GM11168 (cell line): ENCODE results near the gene FABP2.
"Not testable (repeated sequence)": the region's sequence is repeated elsewhere in the genome, so short reads cannot be mapped to it uniquely, and the experiment has no call there.

Experiments used
- in situ Hi-C: fragments of 300-500 bp; cut with MboI; formaldehyde crosslinking; loops from one replicate; pipeline ENCODE4 v1.12.0; 2022; ENCODE audit warnings: low sequenced_read_pairs; ENCODE audit not compliant: unreplicated experiment

The FABP2 gene

DNA sequence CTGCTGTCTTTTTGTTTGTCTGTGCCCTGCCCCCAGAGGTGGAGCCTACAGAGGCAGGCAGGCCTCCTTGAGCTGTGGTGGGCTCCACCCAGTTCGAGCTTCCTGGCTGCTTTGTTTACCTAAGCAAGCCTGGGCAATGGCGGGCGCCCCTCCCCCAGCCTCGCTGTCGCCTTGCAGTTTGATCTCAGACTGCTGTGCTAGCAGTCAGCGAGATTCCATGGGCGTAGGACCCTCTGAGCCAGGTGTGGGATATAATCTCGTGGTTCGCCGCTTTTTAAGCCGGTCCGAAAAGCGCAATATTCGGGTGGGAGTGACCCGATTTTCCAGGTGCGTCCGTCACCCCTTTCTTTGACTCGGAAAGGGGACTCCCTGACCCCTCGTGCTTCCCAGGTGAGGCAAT lies 42.4 kb downstream of the FABP2 start:
- in situ Hi-C loops = not testable (repeated sequence)

DNA sequence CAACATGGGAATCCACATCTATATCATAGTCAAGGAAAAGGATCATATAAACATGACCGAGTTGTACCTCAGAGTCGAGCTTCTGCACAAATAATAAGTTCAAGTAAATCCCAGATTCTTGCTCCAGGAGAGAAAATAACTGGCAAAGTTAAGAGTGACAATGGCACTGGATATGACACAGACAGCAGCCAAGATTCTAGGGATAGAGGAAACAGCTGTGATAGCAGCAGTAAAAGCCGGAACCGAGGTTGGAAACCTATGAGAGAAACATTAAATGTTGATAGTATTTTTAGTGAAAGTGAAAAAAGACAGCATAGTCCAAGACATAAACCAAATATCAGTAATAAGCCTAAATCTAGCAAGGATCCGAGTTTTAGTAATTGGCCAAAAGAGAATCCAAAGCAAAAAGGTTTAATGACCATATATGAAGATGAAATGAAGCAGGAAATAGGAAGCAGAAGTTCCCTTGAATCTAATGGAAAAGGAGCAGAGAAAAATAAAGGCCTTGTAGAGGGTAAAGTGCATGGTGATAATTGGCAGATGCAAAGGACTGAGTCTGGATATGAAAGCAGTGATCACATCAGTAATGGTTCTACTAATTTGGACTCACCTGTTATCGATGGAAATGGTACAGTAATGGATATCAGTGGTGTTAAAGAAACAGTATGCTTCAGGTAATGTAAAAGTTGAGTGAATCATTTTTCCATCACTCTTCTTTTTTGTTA lies 50.4 kb downstream of the FABP2 start:
- in situ Hi-C loops = no loop called here

DNA sequence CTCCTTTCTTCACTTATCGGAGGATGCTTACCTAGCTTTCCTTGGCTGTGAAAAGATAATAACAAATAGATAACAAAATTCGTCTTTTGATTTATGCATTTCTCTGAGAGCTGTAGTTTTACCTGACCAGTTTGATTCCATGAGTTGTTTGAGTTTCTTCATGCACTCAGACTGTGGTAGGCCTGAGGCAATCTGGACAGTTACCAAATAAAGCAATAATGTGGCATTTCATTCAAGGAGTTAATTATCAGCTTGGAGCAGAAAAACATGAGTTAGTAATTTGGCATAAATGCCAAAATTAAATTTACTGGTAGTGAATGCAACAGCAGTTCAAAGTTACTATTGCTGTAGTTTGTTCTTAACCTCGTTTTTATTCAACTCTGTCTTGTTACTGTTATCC lies 53.5 kb downstream of the FABP2 start:
- in situ Hi-C loops = no loop called here
